ENCODE measurements around the gene PTPN4. TPM values are rescaled to one million over a fixed set of nuclear protein-coding genes. Genes with fewer than 3 reads are reported as not detected.

PTPN4 gene
- total and polyA plus RNA-seq, 7 donors = 1.8 to 42.9 (median 21.7) TPM

DNA sequence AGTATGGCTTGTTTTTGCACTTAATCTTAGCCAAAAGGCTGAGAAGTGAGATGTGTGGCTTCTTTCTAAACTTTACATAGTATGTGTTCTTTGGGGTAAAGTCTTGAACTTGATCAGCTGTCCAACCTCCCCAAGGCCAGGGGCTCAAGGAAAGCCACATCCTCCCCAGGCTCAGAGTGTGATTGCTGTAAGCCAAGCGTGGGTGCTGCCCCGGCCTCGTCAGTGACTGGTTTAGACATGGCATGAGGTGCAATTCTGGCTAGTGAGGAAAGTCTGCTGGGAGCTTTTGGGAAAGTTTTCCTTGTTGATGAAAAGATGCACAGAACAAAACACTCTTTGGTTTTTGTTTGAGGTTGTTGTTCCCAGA lies 40.5 kb upstream of the PTPN4 start:
- H3K27me3 ChIP-seq = no peaks in the 10 kb centered on the region
- peaks cover 0 to 3% (median 0%) of the 10 kb centered on the region in 4 donors for H3K9me3 ChIP-seq
- no peak for DNase-seq
- WGBS, 2 donors = 89 to 93% methylated on average over 3 of the region's 3 CpGs
- H3K27ac ChIP-seq = no peak overlapping the region
- no peaks in the 10 kb centered on the region for H3K36me3 ChIP-seq
- H3K4me1 ChIP-seq = peaks cover 0 to 4% (median 0%) of the 10 kb centered on the region in 4 donors
- intact Hi-C loops (cut with DNase I) = no loop called here
- H3K4me3 ChIP-seq = no peak overlapping the region
- TF ChIP-seq EP300 (IDR thresholded peaks at IDR 0.05) (no peak), POLR2AphosphoS5 (IDR thresholded peaks at IDR 0.05) (no peak), POLR2A (IDR thresholded peaks at IDR 0.05) (no peak)
- TF ChIP-seq, protein P1, sequence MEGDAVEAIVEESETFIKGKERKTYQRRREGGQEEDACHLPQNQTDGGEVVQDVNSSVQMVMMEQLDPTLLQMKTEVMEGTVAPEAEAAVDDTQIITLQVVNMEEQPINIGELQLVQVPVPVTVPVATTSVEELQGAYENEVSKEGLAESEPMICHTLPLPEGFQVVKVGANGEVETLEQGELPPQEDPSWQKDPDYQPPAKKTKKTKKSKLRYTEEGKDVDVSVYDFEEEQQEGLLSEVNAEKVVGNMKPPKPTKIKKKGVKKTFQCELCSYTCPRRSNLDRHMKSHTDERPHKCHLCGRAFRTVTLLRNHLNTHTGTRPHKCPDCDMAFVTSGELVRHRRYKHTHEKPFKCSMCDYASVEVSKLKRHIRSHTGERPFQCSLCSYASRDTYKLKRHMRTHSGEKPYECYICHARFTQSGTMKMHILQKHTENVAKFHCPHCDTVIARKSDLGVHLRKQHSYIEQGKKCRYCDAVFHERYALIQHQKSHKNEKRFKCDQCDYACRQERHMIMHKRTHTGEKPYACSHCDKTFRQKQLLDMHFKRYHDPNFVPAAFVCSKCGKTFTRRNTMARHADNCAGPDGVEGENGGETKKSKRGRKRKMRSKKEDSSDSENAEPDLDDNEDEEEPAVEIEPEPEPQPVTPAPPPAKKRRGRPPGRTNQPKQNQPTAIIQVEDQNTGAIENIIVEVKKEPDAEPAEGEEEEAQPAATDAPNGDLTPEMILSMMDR (IDR thresholded peaks at IDR 0.05) = no peak

DNA sequence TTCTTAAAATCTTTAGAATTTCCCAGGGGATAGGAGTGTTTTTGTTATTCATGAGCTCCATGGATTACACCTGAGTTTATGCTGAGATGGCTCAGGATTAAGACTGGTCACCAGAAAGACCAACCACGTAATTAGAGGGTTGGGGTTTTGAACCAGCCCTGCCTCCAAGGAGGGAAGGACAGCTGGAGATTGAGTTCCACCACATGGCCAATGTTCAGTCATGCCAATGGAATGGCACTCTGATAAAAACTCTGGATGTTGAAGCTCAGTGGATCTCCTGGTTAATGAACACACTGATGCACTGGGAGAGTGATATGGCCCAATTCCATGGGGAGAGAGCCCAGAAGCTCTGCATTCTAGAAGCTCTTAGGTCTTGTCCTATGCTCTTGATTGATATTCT lies 38.7 kb upstream of the PTPN4 start:
- TF ChIP-seq, protein P1 (IDR thresholded peaks at IDR 0.05) = no peak
- TF ChIP-seq POLR2AphosphoS5 (IDR thresholded peaks at IDR 0.05) = no peak
- TF ChIP-seq POLR2A (IDR thresholded peaks at IDR 0.05) = no peak
- TF ChIP-seq EP300 (IDR thresholded peaks at IDR 0.05) = no peak
- H3K36me3 ChIP-seq = no peaks in the 10 kb centered on the region
- no peak for DNase-seq
- H3K4me3 ChIP-seq = no peak overlapping the region
- H3K27ac ChIP-seq = no peak overlapping the region
- H3K27me3 ChIP-seq = no peaks in the 10 kb centered on the region
- intact Hi-C loops (cut with DNase I) = no loop called here
- H3K4me1 ChIP-seq = no peaks in the 10 kb centered on the region
- H3K9me3 ChIP-seq = peaks cover 0 to 3% (median 0%) of the 10 kb centered on the region in 4 donors
- WGBS, 2 donors = 87 to 97% methylated on average over 1 of the region's 1 CpG

DNA sequence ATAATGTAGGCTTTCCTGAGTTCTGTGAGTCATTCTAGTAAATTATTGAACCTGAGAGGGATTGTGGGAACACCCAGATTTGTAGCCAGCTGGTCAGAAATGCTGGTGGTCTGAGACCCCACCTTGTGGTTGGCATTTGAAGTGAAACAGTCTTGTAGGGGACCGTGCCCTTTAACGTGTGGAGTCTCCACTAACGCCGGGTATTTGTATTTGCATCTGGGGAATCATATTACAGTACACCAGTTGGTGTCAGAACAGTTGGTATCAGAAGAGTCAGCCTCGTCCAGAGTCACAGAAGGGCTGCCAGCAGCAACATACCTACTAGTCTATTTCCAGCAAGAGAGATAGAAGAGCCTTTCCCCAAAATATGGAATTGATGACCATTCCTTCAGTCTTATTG lies 38.3 kb upstream of the PTPN4 start:
- no peaks in the 10 kb centered on the region for H3K36me3 ChIP-seq
- no peaks in the 10 kb centered on the region for H3K27me3 ChIP-seq
- H3K4me1 ChIP-seq = no peaks in the 10 kb centered on the region
- H3K4me3 ChIP-seq = no peak overlapping the region
- 86 to 91% methylated on average over 5 of the region's 5 CpGs for WGBS, 2 donors
- no peak for DNase-seq
- TF ChIP-seq POLR2A (IDR thresholded peaks at IDR 0.05) (no peak), EP300 (IDR thresholded peaks at IDR 0.05) (no peak), POLR2AphosphoS5 (IDR thresholded peaks at IDR 0.05) (no peak)
- TF ChIP-seq, protein P1 (IDR thresholded peaks at IDR 0.05) = no peak
- H3K9me3 ChIP-seq = peaks cover 0 to 3% (median 0%) of the 10 kb centered on the region in 4 donors
- intact Hi-C loops (cut with DNase I) = no loop called here
- H3K27ac ChIP-seq = no peak overlapping the region

DNA sequence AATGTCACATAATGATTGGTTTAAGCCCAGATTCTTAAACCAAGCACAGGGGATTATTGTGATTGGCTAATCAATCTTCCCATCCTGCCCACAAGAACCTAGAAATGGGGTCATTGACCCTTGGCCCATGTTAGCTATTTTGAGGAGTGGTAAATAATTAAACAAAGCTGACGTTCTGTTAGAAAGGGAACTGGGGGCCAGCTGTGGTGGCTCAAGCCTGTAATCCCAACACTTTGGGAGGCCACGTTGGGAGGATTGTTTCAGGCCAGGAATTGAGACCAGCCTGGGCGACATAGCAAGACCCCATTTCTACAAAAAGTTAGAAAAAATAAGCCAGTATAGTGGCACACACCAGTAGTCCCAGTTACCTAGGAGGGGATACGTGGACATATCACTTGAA lies 37.8 kb upstream of the PTPN4 start:
- no peak for DNase-seq
- WGBS, 2 donors = 78 to 84% methylated on average over 4 of the region's 4 CpGs
- Histone ChIP-seq H3K4me3 (no peak overlapping the region), H3K4me1 (no peaks in the 10 kb centered on the region), H3K27me3 (no peaks in the 10 kb centered on the region), H3K9me3 (peaks cover 0 to 3% (median 0%) of the 10 kb centered on the region in 4 donors), H3K27ac (no peak overlapping the region), H3K36me3 (no peaks in the 10 kb centered on the region)
- TF ChIP-seq POLR2AphosphoS5 (IDR thresholded peaks at IDR 0.05) (no peak), POLR2A (IDR thresholded peaks at IDR 0.05) (no peak), EP300 (IDR thresholded peaks at IDR 0.05) (no peak)
- TF ChIP-seq, protein P1 (IDR thresholded peaks at IDR 0.05) = no peak
- intact Hi-C loops (cut with DNase I) = no loop called here

DNA sequence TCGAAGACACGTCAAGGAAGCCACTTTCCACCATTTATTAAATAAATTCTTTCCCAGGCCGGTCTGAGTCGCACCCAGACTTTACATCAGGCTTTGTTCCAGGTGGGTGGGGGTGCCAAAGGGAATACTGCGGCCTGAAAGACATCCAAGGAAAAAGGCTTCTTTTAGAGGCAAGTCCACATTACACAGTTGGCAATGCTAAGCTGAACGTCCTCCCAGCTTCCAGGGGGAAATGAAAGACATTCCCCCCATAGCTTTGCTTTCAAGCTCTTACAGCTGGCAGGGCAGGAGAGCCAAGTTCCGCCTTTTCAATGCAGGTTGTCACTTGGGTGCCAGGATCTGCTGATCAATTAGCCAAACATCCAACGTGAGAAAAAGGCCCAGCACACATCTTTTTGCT lies 36.5 kb upstream of the PTPN4 start:
- Histone ChIP-seq H3K4me1 (no peaks in the 10 kb centered on the region), H3K27ac (no peak overlapping the region), H3K9me3 (peaks cover 0 to 3% (median 0%) of the 10 kb centered on the region in 4 donors), H3K27me3 (no peaks in the 10 kb centered on the region), H3K4me3 (no peak overlapping the region), H3K36me3 (no peaks in the 10 kb centered on the region)
- intact Hi-C loops (cut with DNase I) = no loop called here
- no peak for DNase-seq
- 81 to 84% methylated on average over 8 of the region's 8 CpGs for WGBS, 2 donors
- TF ChIP-seq EP300 (IDR thresholded peaks at IDR 0.05) (no peak), POLR2A (IDR thresholded peaks at IDR 0.05) (no peak), POLR2AphosphoS5 (IDR thresholded peaks at IDR 0.05) (no peak)
- TF ChIP-seq, protein P1 (IDR thresholded peaks at IDR 0.05) = no peak
